Measurements from ENCODE around the gene ALKAL2. TPM values are rescaled to one million over a fixed set of nuclear protein-coding genes. Genes with fewer than 3 reads are reported as not detected.
"Not testable (repeated sequence)": the region's sequence is repeated elsewhere in the genome, so short reads cannot be mapped to it uniquely, and the experiment has no call there.

Gene ALKAL2
- polyA plus RNA-seq = 4.4 TPM
- long read RNA-seq, donor 1, partial matches to known transcripts = 0 of 1 reads
- long read RNA-seq, donor 1, other reads (novel, unspliced or antisense) = 0 of 1 reads
- long read RNA-seq, donor 2, partial matches to known transcripts = 0 of 1 reads
- long read RNA-seq, donor 2, other reads (novel, unspliced or antisense) = 0 of 1 reads
- long read RNA-seq, donor 3 = 0 reads
- long read RNA-seq, donor 4 = 0 reads
- long read RNA-seq, donor 5, partial matches to known transcripts = 0 of 2 reads
- long read RNA-seq, donor 5, other reads (novel, unspliced or antisense) = 0 of 2 reads
- long read RNA-seq, donor 6 = 0 reads
- long read RNA-seq, donor 7, partial matches to known transcripts = 0 of 1 reads
- long read RNA-seq, donor 7, other reads (novel, unspliced or antisense) = 0 of 1 reads
- long read RNA-seq, donor 8 = 0 reads
- long read RNA-seq, donor 9 = 0 reads
- long read RNA-seq, donor 10, partial matches to known transcripts = 0 of 1 reads
- long read RNA-seq, donor 10, other reads (novel, unspliced or antisense) = 0 of 1 reads
- long read RNA-seq, donor 11, partial matches to known transcripts = 0 of 1 reads
- long read RNA-seq, donor 11, other reads (novel, unspliced or antisense) = 0 of 1 reads

- peaks cover 4% of the 10 kb centered on the region for H3K9me3 ChIP-seq (ENCODE audit: control insufficient read depth, low read depth, low read length)
- H3K36me3 ChIP-seq (ENCODE audit: control insufficient read depth, insufficient read depth, low read length) = no peaks in the 10 kb centered on the region
- peaks cover 11% of the 10 kb centered on the region for H3K4me1 ChIP-seq (ENCODE audit: control insufficient read depth, insufficient read depth, low read length)
- peak in 1 of 2 donors; percentile 52 for DNase-seq
- H3K27me3 ChIP-seq (ENCODE audit: control insufficient read depth, insufficient read depth, low read length) = peaks cover 26% of the 10 kb centered on the region
- no peak within 1 kb of the TSS for H3K27ac ChIP-seq (ENCODE audit: low read length)
- no CpG with 5 or more reads among the region's 128 CpGs for WGBS (ENCODE audit: insufficient coverage, low lambda C conversion rate)
- peak within 1 kb of the TSS; percentile 35 for H3K4me3 ChIP-seq (ENCODE audit: low read length)
These were observed at the start of gene ALKAL2 for GRCh38 chr2:287911-288757. Gene ALKAL2 (minus strand): TSS chr2:288091. CDS start chr2:287835, 256 bp downstream.

- not testable (repeated sequence) for H3K4me1 ChIP-seq (ENCODE audit: control insufficient read depth, insufficient read depth, low read length); H3K36me3 ChIP-seq (ENCODE audit: control insufficient read depth, insufficient read depth, low read length); H3K4me3 ChIP-seq (ENCODE audit: low read length); H3K27ac ChIP-seq (ENCODE audit: low read length); H3K27me3 ChIP-seq (ENCODE audit: control insufficient read depth, insufficient read depth, low read length); DNase-seq; H3K9me3 ChIP-seq (ENCODE audit: control insufficient read depth, low read depth, low read length)
- 100% methylated on average over 2 of the region's 2 CpGs for WGBS (ENCODE audit: insufficient coverage, low lambda C conversion rate)
These were observed 49.1 kb upstream of the ALKAL2 start for GRCh38 chr2:336949-337348.

DNA sequence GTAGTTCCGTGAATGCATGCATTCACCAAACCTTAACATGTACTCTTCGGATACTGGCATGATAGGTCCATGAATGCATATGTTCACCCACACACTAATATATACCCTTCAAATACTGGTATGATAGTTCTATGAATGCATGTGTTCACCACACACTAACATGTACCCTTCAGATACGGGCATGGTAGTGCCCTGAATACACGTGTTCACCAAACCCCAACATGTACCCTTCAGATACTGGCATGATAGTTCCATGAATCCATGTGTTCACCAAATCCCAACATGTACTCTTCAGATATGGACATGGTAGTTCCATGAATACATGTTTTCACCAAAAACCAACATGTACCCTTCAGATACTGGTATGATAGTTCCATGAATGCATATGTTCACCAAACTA is 48.5 kb upstream of the ALKAL2 start:
- no peak for DNase-seq
- no peak overlapping the region for H3K4me3 ChIP-seq (ENCODE audit: low read length)
- no peaks in the 10 kb centered on the region for H3K4me1 ChIP-seq (ENCODE audit: control insufficient read depth, insufficient read depth, low read length)
- peaks cover 5% of the 10 kb centered on the region for H3K9me3 ChIP-seq (ENCODE audit: control insufficient read depth, low read depth, low read length)
- WGBS (ENCODE audit: insufficient coverage, low lambda C conversion rate) = 100% methylated on average over 1 of the region's 4 CpGs
- H3K27ac ChIP-seq (ENCODE audit: low read length) = no peak overlapping the region
- no peaks in the 10 kb centered on the region for H3K36me3 ChIP-seq (ENCODE audit: control insufficient read depth, insufficient read depth, low read length)
- H3K27me3 ChIP-seq (ENCODE audit: control insufficient read depth, insufficient read depth, low read length) = no peaks in the 10 kb centered on the region

DNA sequence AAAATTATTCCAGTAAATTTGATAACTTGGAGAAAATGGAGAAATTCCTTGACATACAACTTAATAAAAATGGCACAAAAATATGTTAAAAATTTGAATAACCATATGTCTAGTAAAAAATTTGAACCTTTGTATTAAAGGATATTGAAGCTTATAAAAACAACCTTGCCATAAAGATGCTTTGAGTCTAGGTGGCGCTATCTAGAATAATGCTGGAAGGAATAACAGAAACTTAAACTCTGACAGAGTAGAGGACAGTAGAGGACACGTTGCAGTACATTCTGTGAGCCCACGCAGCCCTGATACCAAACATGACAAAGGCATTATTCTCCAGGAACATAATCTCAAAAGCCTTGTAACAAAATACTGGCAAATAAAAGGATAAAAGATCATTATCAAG is 44.7 kb upstream of the ALKAL2 start:
- Histone ChIP-seq H3K27me3 (ENCODE audit: control insufficient read depth, insufficient read depth, low read length) (no peaks in the 10 kb centered on the region), H3K9me3 (ENCODE audit: control insufficient read depth, low read depth, low read length) (no peaks in the 10 kb centered on the region), H3K4me3 (ENCODE audit: low read length) (no peak overlapping the region), H3K4me1 (ENCODE audit: control insufficient read depth, insufficient read depth, low read length) (no peaks in the 10 kb centered on the region), H3K27ac (ENCODE audit: low read length) (no peak overlapping the region), H3K36me3 (ENCODE audit: control insufficient read depth, insufficient read depth, low read length) (no peaks in the 10 kb centered on the region)
- 59% methylated on average over 3 of the region's 3 CpGs for WGBS (ENCODE audit: insufficient coverage, low lambda C conversion rate)
- no peak for DNase-seq

DNA sequence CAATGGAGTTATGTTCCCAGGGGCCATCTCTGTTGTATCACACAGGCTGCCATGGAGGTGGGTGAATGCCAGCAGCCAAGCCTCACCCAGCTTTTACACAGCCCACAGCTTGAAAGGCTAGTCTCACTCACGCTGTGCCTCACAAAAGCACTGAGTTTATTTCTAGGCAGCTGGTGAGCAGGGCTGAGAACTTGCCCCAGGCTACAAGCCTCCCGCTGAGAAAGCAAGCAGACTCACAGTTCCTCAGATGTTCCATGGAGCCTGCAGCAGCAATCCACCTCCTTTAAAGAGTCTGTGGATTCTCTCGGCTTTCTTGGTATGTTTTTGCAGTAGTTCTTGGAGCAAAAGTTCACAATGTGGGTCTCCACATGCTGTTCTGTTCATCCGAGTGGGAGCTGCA is 40.9 kb upstream of the ALKAL2 start:
- Histone ChIP-seq H3K9me3 (ENCODE audit: control insufficient read depth, low read depth, low read length) (no peaks in the 10 kb centered on the region), H3K27me3 (ENCODE audit: control insufficient read depth, insufficient read depth, low read length) (no peaks in the 10 kb centered on the region), H3K4me3 (ENCODE audit: low read length) (no peak overlapping the region), H3K27ac (ENCODE audit: low read length) (no peak overlapping the region), H3K36me3 (ENCODE audit: control insufficient read depth, insufficient read depth, low read length) (no peaks in the 10 kb centered on the region), H3K4me1 (ENCODE audit: control insufficient read depth, insufficient read depth, low read length) (no peaks in the 10 kb centered on the region)
- no CpG with 5 or more reads among the region's 4 CpGs for WGBS (ENCODE audit: insufficient coverage, low lambda C conversion rate)
- no peak for DNase-seq

DNA sequence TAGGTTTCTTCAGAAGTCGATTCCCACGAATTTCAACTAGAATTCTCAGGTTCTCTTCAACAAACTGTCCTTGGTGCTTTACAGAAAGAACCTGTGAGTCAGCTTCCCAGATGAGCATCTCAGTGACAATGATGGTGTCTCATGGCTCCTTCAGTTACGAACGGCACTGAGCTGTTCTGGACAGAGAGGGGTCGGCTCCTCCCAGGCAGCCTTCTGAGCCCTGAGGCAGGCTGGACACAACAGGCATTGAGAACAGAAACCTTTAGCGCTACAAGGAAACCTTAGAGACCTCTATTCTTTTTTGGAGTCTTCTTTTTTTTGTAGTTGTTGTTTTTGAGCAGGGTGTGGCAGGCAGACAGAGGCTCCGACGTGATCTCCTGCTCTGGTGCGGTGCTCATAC is 35.1 kb upstream of the ALKAL2 start:
- Histone ChIP-seq H3K27me3 (ENCODE audit: control insufficient read depth, insufficient read depth, low read length) (no peaks in the 10 kb centered on the region), H3K9me3 (ENCODE audit: control insufficient read depth, low read depth, low read length) (peaks cover 10% of the 10 kb centered on the region), H3K4me1 (ENCODE audit: control insufficient read depth, insufficient read depth, low read length) (no peaks in the 10 kb centered on the region), H3K4me3 (ENCODE audit: low read length) (no peak overlapping the region), H3K36me3 (ENCODE audit: control insufficient read depth, insufficient read depth, low read length) (no peaks in the 10 kb centered on the region), H3K27ac (ENCODE audit: low read length) (no peak overlapping the region)
- DNase-seq = no peak
- WGBS (ENCODE audit: insufficient coverage, low lambda C conversion rate) = 60% methylated on average over 2 of the region's 9 CpGs

DNA sequence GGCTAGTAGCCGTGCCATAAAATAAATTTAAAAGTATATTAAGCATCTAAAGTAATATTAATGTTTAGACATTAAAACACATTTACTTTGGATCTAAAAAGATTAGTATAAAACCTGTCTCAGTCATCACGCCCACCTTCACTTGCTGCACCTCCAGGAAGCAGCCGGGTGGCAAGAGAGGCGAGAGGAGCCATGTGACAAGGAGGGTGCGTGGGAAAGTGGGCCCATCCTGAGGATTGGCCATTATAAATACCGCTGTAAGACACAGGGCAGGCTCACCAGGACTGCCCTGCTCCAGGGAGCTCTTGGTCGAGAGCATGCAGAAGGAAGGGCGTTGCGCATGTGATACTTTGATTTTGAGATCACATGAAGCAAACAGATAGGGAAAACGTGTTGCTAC is 34.4 kb upstream of the ALKAL2 start:
- no CpG with 5 or more reads among the region's 10 CpGs for WGBS (ENCODE audit: insufficient coverage, low lambda C conversion rate)
- Histone ChIP-seq H3K27me3 (ENCODE audit: control insufficient read depth, insufficient read depth, low read length) (no peaks in the 10 kb centered on the region), H3K4me3 (ENCODE audit: low read length) (no peak overlapping the region), H3K27ac (ENCODE audit: low read length) (no peak overlapping the region), H3K9me3 (ENCODE audit: control insufficient read depth, low read depth, low read length) (peaks cover 10% of the 10 kb centered on the region), H3K36me3 (ENCODE audit: control insufficient read depth, insufficient read depth, low read length) (no peaks in the 10 kb centered on the region), H3K4me1 (ENCODE audit: control insufficient read depth, insufficient read depth, low read length) (no peaks in the 10 kb centered on the region)
- DNase-seq = no peak

DNA sequence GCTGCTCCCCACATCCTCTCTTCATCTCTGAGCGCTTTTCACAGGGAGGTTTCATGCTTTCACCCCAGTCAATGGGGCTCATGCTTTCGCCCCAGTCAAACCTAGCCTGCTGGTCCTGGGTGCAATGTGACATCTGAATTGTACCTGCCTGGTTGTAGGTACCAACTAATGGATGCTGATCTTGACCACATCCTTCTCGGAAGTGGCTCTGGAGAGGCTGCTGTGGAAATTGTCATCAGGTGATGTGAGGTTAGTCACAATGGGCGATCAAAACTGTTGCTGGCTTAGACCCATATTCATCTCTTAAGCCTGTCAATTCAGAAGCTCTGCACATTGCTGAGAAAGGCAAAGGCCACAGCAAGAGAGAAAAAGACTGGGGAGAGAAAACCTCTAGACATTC is 32.7 kb upstream of the ALKAL2 start:
- H3K27me3 ChIP-seq (ENCODE audit: control insufficient read depth, insufficient read depth, low read length) = no peaks in the 10 kb centered on the region
- no peaks in the 10 kb centered on the region for H3K36me3 ChIP-seq (ENCODE audit: control insufficient read depth, insufficient read depth, low read length)
- DNase-seq = no peak
- no peaks in the 10 kb centered on the region for H3K4me1 ChIP-seq (ENCODE audit: control insufficient read depth, insufficient read depth, low read length)
- H3K4me3 ChIP-seq (ENCODE audit: low read length) = no peak overlapping the region
- H3K9me3 ChIP-seq (ENCODE audit: control insufficient read depth, low read depth, low read length) = peaks cover 10% of the 10 kb centered on the region
- H3K27ac ChIP-seq (ENCODE audit: low read length) = no peak overlapping the region
- no CpG with 5 or more reads among the region's 4 CpGs for WGBS (ENCODE audit: insufficient coverage, low lambda C conversion rate)

DNA sequence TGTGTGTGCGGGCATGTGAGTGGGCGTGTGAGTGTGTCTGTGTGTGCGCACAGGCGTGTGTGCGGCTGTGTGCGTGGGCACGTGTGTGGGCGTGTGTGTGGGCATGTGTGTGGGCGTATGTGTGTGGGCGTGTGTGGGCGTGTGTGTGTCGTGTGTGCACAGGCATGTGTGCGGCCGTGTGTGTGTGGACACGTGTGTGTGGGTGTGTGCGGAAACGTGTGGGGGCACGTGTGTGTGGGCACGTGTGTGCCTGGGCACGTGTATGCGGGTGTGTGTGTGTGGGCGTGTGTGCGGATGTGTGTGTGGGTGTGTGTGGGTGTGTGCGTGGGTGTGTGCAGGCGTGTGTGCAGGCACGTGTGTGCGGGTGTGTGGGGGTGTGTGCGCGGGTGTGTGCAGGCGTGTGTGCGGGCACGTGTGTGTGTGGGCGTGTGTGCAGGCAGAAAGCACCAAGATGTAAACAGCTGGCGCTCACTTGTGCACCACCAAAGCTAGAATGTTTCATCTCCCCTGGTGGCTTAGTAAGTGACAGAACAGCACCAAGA is 31.2 kb upstream of the ALKAL2 start:
- peaks cover 10% of the 10 kb centered on the region for H3K9me3 ChIP-seq (ENCODE audit: control insufficient read depth, low read depth, low read length)

More for the DNA sequence above, 31.2 kb upstream of the ALKAL2 start:
- DNase-seq = no peak
- Histone ChIP-seq H3K27me3 (ENCODE audit: control insufficient read depth, insufficient read depth, low read length) (no peaks in the 10 kb centered on the region), H3K4me1 (ENCODE audit: control insufficient read depth, insufficient read depth, low read length) (no peaks in the 10 kb centered on the region), H3K4me3 (ENCODE audit: low read length) (no peak overlapping the region), H3K27ac (ENCODE audit: low read length) (no peak overlapping the region), H3K36me3 (ENCODE audit: control insufficient read depth, insufficient read depth, low read length) (no peaks in the 10 kb centered on the region)
- no CpG with 5 or more reads among the region's 34 CpGs for WGBS (ENCODE audit: insufficient coverage, low lambda C conversion rate)

All from large intestine (tissue), 12 donors.